Stimulated activated CD8-positive, alpha-beta memory T cell treated with anti-CD3 and anti-CD28 coated beads, Interleukin-7, amount 100 ng/mL, for 4 hours (primary cell): ENCODE results near the gene KIAA1217.

Experiments
- DNase-seq, 2 donors: peaks; one replicate each; pipeline ENCODE4 v3.0.0-alpha.2; 2020; ENCODE audit warnings: low read depth in 2 of 2

KIAA1217 gene

GRCh38 chr10:24209946-24210491 lies 1.1 kb downstream of the KIAA1217 start:
- no peak for DNase-seq

- no peak for DNase-seq
These were observed 1.6 kb downstream of the KIAA1217 start for GRCh38 chr10:24210501-24210900.

- DNase-seq = no peak
These were observed 4.3 kb downstream of the KIAA1217 start for GRCh38 chr10:24213266-24213665.

GRCh38 chr10:24213881-24214280 lies 4.9 kb downstream of the KIAA1217 start:
- DNase-seq = no peak

GRCh38 chr10:24214762-24215161 lies 5.8 kb downstream of the KIAA1217 start:
- no peak for DNase-seq

- no peak for DNase-seq
These were observed 6.3 kb downstream of the KIAA1217 start for GRCh38 chr10:24215196-24215595.

- no peak for DNase-seq
These were observed 6.7 kb downstream of the KIAA1217 start for GRCh38 chr10:24215603-24216002.

- no peak for DNase-seq
These were observed 11.0 kb downstream of the KIAA1217 start for GRCh38 chr10:24219963-24220362.

- DNase-seq = no peak
These were observed 14.4 kb downstream of the KIAA1217 start for GRCh38 chr10:24223341-24223740.

- DNase-seq = no peak
These were observed 15.0 kb downstream of the KIAA1217 start for GRCh38 chr10:24223953-24224352.

- DNase-seq = no peak
These were observed 19.7 kb downstream of the KIAA1217 start for GRCh38 chr10:24228642-24229041.

GRCh38 chr10:24229909-24230308 lies 21.0 kb downstream of the KIAA1217 start:
- no peak for DNase-seq

GRCh38 chr10:24231200-24231599 lies 22.3 kb downstream of the KIAA1217 start:
- no peak for DNase-seq

- no peak for DNase-seq
These were observed 25.8 kb downstream of the KIAA1217 start for GRCh38 chr10:24234784-24235183.

GRCh38 chr10:24235471-24235870 lies 26.5 kb downstream of the KIAA1217 start:
- DNase-seq = no peak

GRCh38 chr10:24237801-24238395 lies 29.0 kb downstream of the KIAA1217 start:
- no peak for DNase-seq

- DNase-seq = no peak
These were observed 29.7 kb downstream of the KIAA1217 start for GRCh38 chr10:24238519-24239247.

GRCh38 chr10:24239289-24240040 lies 30.5 kb downstream of the KIAA1217 start:
- DNase-seq = no peak

GRCh38 chr10:24240041-24240751 lies 31.3 kb downstream of the KIAA1217 start:
- DNase-seq = no peak

GRCh38 chr10:24241536-24242040 lies 32.6 kb downstream of the KIAA1217 start:
- no peak for DNase-seq

- no peak for DNase-seq
These were observed 33.6 kb downstream of the KIAA1217 start for GRCh38 chr10:24242562-24242961.

GRCh38 chr10:24246365-24246764 lies 37.4 kb downstream of the KIAA1217 start:
- DNase-seq = no peak
